ENCODE results near the gene ABCC12. TPM values are rescaled to one million over a fixed set of nuclear protein-coding genes. Genes with fewer than 3 reads are reported as not detected.

ABCC12 gene
- total RNA-seq, 1 donor from 2014 or later = not detected

Other genes starting within 250 kb of the ABCC12 start
- 44.8 and 96.0 TPM in 2 replicates for gene LONP2, start 88.3 kb upstream of the ABCC12 start, total RNA-seq
- gene ABCC11, start 91.5 kb upstream of the ABCC12 start, total RNA-seq = 0.05 TPM in 1 of 2 replicates, not detected in the other
- 36.5 and 38.1 TPM in 2 replicates for gene SIAH1, start 229.4 kb upstream of the ABCC12 start, total RNA-seq